H1 (cell line): ENCODE data around the gene SNRPD3. TPM values are rescaled to one million over a fixed set of nuclear protein-coding genes. Genes with fewer than 3 reads are reported as not detected.

ENCODE experiments used
- CTCF ChIA-PET: fragments of 300-600 bp; sonication (Branson Sonifier 250); formaldehyde crosslinking; loops from one replicate; lab custom pipeline; 2021; ENCODE audit not compliant: partially characterized antibody; lab: Charles Lee
- POLR2A ChIA-PET: fragments of 300-600 bp; sonication (Branson Sonifier 250); formaldehyde crosslinking; loops from one replicate; lab custom pipeline; 2021; ENCODE audit warnings: inconsistent platforms; ENCODE audit not compliant: partially characterized antibody; lab: Charles Lee
- DNase-seq, 2 experiments: peaks; one replicate each; pipeline versions ENCODE4 v3.0.0 to v3.0.0-alpha.2; 2010 to 2022; ENCODE audit warnings: low spot score in 2 of 2, low read depth in 1 of 2, mixed read lengths in 1 of 2
- FAIRE-seq: peaks from 2 replicates; lab custom pipeline; 2011; peaks lifted over from hg19 to GRCh38; lab: Jason Lieb, UNC
- H2AFZ ChIP-seq: 2 replicates; pipeline ENCODE4 v1.8.1; 2012; ENCODE audit warnings: low read length, inconsistent platforms
- H2AK5ac ChIP-seq: 2 replicates; pipeline ENCODE4 v1.6.1; 2013; ENCODE audit warnings: low read depth, low read length
- H2BK120ac ChIP-seq: replicated peaks from 2 replicates; pipeline ENCODE3; 2013; ENCODE audit warnings: low read depth, low read length, inconsistent platforms
- H2BK12ac ChIP-seq: 2 replicates; pipeline ENCODE4 v1.6.1; 2013; ENCODE audit warnings: low read depth, low read length
- H2BK15ac ChIP-seq: 2 replicates; pipeline ENCODE4 v1.6.1; 2013; ENCODE audit warnings: low read length
- H2BK20ac ChIP-seq: 2 replicates; pipeline ENCODE4 v1.6.1; 2013; ENCODE audit warnings: low read length
- H2BK5ac ChIP-seq: 2 replicates; pipeline ENCODE4 v1.6.1; 2013; ENCODE audit warnings: low read depth, low read length
- H3K14ac ChIP-seq: 2 replicates; pipeline ENCODE4 v1.6.1; 2013; ENCODE audit warnings: inconsistent platforms; ENCODE audit not compliant: insufficient read length
- H3K18ac ChIP-seq: 2 replicates; pipeline ENCODE4 v1.6.1; 2013; ENCODE audit warnings: low read length; ENCODE audit errors: extremely low read depth
- H3K23ac ChIP-seq: 2 replicates; pipeline ENCODE4 v1.6.1; 2013; ENCODE audit warnings: inconsistent platforms; ENCODE audit not compliant: insufficient read length
- H3K23me2 ChIP-seq: 2 replicates; pipeline ENCODE4 v1.6.1; 2013; ENCODE audit warnings: low read depth, low read length
- H3K27ac ChIP-seq: 2 replicates; pipeline ENCODE4 v1.6.1; 2011; ENCODE audit warnings: low read depth, low read length, inconsistent platforms
- H3K27me3 ChIP-seq, 4 experiments: replicated peaks in 1 of 4; 1 replicate in 1 of 4; 2 replicates in 3 of 4; pipeline versions ENCODE4 v1.6.1 to v1.8.1; 2011 to 2013; ENCODE audit warnings: low read length in 3 of 4, mild to moderate bottlenecking in 3 of 4, inconsistent platforms in 2 of 4, mixed read lengths in 2 of 4, moderate library complexity in 1 of 4; ENCODE audit not compliant: control insufficient read depth in 3 of 4, insufficient read depth in 3 of 4; ENCODE audit errors: extremely low read depth in 1 of 4
- H3K36me3 ChIP-seq, 4 experiments: 2 replicates each; pipeline versions ENCODE4 v1.6.1 to v1.8.1; 2011 to 2013; ENCODE audit warnings: mild to moderate bottlenecking in 4 of 4, low read length in 3 of 4, moderate library complexity in 2 of 4, control low read depth in 1 of 4, inconsistent platforms in 1 of 4; ENCODE audit not compliant: insufficient read depth in 4 of 4, control insufficient read depth in 2 of 4
- H3K4ac ChIP-seq: replicated peaks from 2 replicates; pipeline ENCODE3; 2013; ENCODE audit warnings: low read length, low read depth, mixed read lengths, inconsistent platforms; ENCODE audit not compliant: insufficient read length
- H3K4me1 ChIP-seq, 4 experiments: replicated peaks in 1 of 4; 1 replicate in 1 of 4; 2 replicates in 3 of 4; pipeline versions ENCODE4 v1.6.1 to v1.8.1; 2011 to 2013; ENCODE audit warnings: low read length in 3 of 4, inconsistent platforms in 2 of 4, mixed read lengths in 1 of 4; ENCODE audit not compliant: insufficient read depth in 4 of 4, control insufficient read depth in 3 of 4
- H3K4me2 ChIP-seq, 2 experiments: 2 replicates each; pipeline versions ENCODE4 v1.6.1 to v1.8.1; 2011 to 2013; ENCODE audit warnings: low read depth in 2 of 2, low read length in 2 of 2, control low read depth in 1 of 2, inconsistent platforms in 1 of 2, mild to moderate bottlenecking in 1 of 2; ENCODE audit not compliant: insufficient read depth in 1 of 2
- H3K4me3 ChIP-seq, 4 experiments: fragments of 200-600, 300-600 bp in 1 of 4; sonication (generic), shearing (Covaris generic), sonication (Bioruptor Twin) in 1 of 4; 2 replicates each; pipeline versions ENCODE4 v1.5.1 to v1.8.1; 2011 to 2016; ENCODE audit warnings: low read length in 4 of 4, low read depth in 3 of 4, control low read depth in 2 of 4, inconsistent platforms in 2 of 4, mild to moderate bottlenecking in 2 of 4, mixed read lengths in 1 of 4, moderate library complexity in 1 of 4; ENCODE audit not compliant: insufficient read depth in 2 of 4; ENCODE audit errors: extremely low read depth in 1 of 4
- H3K56ac ChIP-seq: replicated peaks from 2 replicates; pipeline ENCODE3; 2013; ENCODE audit warnings: low read depth, mild to moderate bottlenecking, mixed read lengths, low read length, inconsistent platforms; ENCODE audit not compliant: insufficient read length
- H3K79me1 ChIP-seq: 2 replicates; pipeline ENCODE4 v1.6.1; 2013; ENCODE audit warnings: low read depth, low read length, control low read depth
- H3K79me2 ChIP-seq, 2 experiments: 2 replicates each; pipeline versions ENCODE4 v1.6.1 to v1.8.1; 2012 to 2013; ENCODE audit warnings: low read length in 2 of 2, mild to moderate bottlenecking in 2 of 2, inconsistent platforms in 1 of 2; ENCODE audit not compliant: insufficient read depth in 2 of 2, control insufficient read depth in 1 of 2
- H3K9ac ChIP-seq, 4 experiments: replicated peaks in 1 of 4; 1 replicate in 1 of 4; 2 replicates in 3 of 4; pipeline versions ENCODE4 v1.6.1 to v1.8.1; 2011 to 2013; ENCODE audit warnings: low read depth in 3 of 4, low read length in 3 of 4, control low read depth in 2 of 4, mild to moderate bottlenecking in 2 of 4, moderate library complexity in 2 of 4, inconsistent platforms in 1 of 4; ENCODE audit errors: extremely low read depth in 1 of 4
- H3K9me3 ChIP-seq, 2 experiments: 2 replicates each; pipeline versions ENCODE4 v1.6.1 to v1.8.1; 2012 to 2013; ENCODE audit warnings: mild to moderate bottlenecking in 2 of 2, moderate library complexity in 2 of 2, control low read depth in 1 of 2, inconsistent platforms in 1 of 2, low read depth in 1 of 2, low read length in 1 of 2, mixed read lengths in 1 of 2; ENCODE audit not compliant: insufficient read depth in 2 of 2
- H4K20me1 ChIP-seq, 2 experiments: replicated peaks in 1 of 2; 2 replicates each; pipeline versions ENCODE3 to v1.8.1; 2011 to 2013; ENCODE audit warnings: inconsistent platforms in 2 of 2, low read length in 2 of 2, mild to moderate bottlenecking in 1 of 2; ENCODE audit not compliant: insufficient read depth in 2 of 2, control insufficient read depth in 1 of 2
- H4K5ac ChIP-seq: 2 replicates; pipeline ENCODE4 v1.6.1; 2013; ENCODE audit warnings: low read length, low read depth, mixed read lengths, inconsistent platforms; ENCODE audit not compliant: insufficient read length
- H4K8ac ChIP-seq: 2 replicates; pipeline ENCODE4 v1.8.0; 2013; ENCODE audit warnings: mild to moderate bottlenecking, moderate library complexity, low read length, inconsistent platforms; ENCODE audit not compliant: insufficient read depth; ENCODE audit errors: extremely low read depth
- H4K91ac ChIP-seq: replicated peaks from 2 replicates; pipeline ENCODE3; 2013; ENCODE audit warnings: low read length, mixed read lengths, inconsistent platforms; ENCODE audit not compliant: insufficient read length
- ASH2L ChIP-seq: fragments of 200-600, 300-600 bp; sonication (generic); IDR thresholded peaks from one replicate; pipeline ENCODE4 v1.7.1; 2017; ENCODE audit warnings: low read length
- ATF3 ChIP-seq: IDR thresholded peaks from 2 replicates; pipeline ENCODE4 v1.6.1; 2011; ENCODE audit warnings: low read depth, mild to moderate bottlenecking, low read length; ENCODE audit not compliant: insufficient read depth
- CREB1 ChIP-seq: IDR thresholded peaks from 2 replicates; pipeline ENCODE4 v1.6.1; 2012; ENCODE audit warnings: inconsistent platforms
- CTCF ChIP-seq, 3 experiments: IDR thresholded peaks; 1 replicate in 2 of 3; 2 replicates in 1 of 3; pipeline versions ENCODE4 v1.5.1 to v1.6.1; 2011; ENCODE audit warnings: low read length in 3 of 3, mild to moderate bottlenecking in 3 of 3, inconsistent platforms in 2 of 3, low read depth in 1 of 3, moderate library complexity in 1 of 3; ENCODE audit not compliant: insufficient read depth in 1 of 3; ENCODE audit errors: control extremely low read depth in 1 of 3
- RAD21 ChIP-seq, 2 experiments: IDR thresholded peaks in 1 of 2; conservative IDR thresholded peaks in 1 of 2; 2 replicates each; pipeline ENCODE4 v1.6.1; 2011; ENCODE audit warnings: low read depth in 2 of 2, low read length in 2 of 2, improper control_type of control experiment in 1 of 2, inconsistent platforms in 1 of 2, mild to moderate bottlenecking in 1 of 2, moderate library complexity in 1 of 2
- RXRA ChIP-seq: IDR thresholded peaks from 2 replicates; pipeline ENCODE4 v1.6.1; 2011; ENCODE audit warnings: low read depth, mild to moderate bottlenecking, low read length, moderate library complexity; ENCODE audit not compliant: insufficient read depth
- SIN3A ChIP-seq, 2 experiments: IDR thresholded peaks in 1 of 2; conservative IDR thresholded peaks in 1 of 2; 2 replicates each; pipeline ENCODE4 v1.6.1; 2011 to 2012; ENCODE audit warnings: low read length in 2 of 2, improper control_type of control experiment in 1 of 2, low read depth in 1 of 2, mild to moderate bottlenecking in 1 of 2
- TEAD4 ChIP-seq: IDR thresholded peaks from 2 replicates; pipeline ENCODE4 v1.6.1; 2012; ENCODE audit warnings: low read depth, low read length, inconsistent platforms, mixed read lengths
- WGBS, 2 experiments: shearing (Covaris generic) in 1 of 2; methylation state at CpG; one replicate each; pipeline versions ENCODE4 v1.1.6 to v1.1.7; 2013 to 2015; ENCODE audit warnings: low lambda C conversion rate in 2 of 2, mixed read lengths in 2 of 2, inconsistent platforms in 1 of 2, low coverage in 1 of 2, missing lambda C conversion rate in 1 of 2; ENCODE audit not compliant: insufficient replicate concordance in 2 of 2, insufficient coverage in 1 of 2, insufficient read length in 1 of 2; ENCODE audit errors: extremely low coverage in 1 of 2, missing lambda C conversion rate in 1 of 2; 5-methylcytosine and 5-hydroxymethylcytosine counted together
- polyA plus RNA-seq, 7 experiments: library from polyadenylated mRNA; depleted of rRNA in 3 of 7; stranded (reverse) in 5 of 7; unstranded in 2 of 7; fragments of >200 nt in 5 of 7; fragments of 200-250 nt in 2 of 7; gene quantifications; 1 replicate in 5 of 7; 2 replicates in 1 of 7; 4 replicates in 1 of 7; pipeline versions ENCODE4 v1.2.1 to v1.2.3, GENCODE V29; 2011 to 2013; ENCODE audit warnings: missing spikeins in 2 of 7, mixed read lengths in 2 of 7
- total RNA-seq: library from RNA; stranded (reverse); fragmentation: NEBNext Ultra II Directional; extraction: Animal tissue kit (Norgen Biotek cat#: 25700); gene quantifications from 2 replicates; pipeline ENCODE4 v1.2.1, GENCODE V29; 2021

The SNRPD3 gene
- total and polyA plus RNA-seq, 2 of the 8 experiments (the other 6 are each of a cell fraction or from before 2014, with no cell fraction given): 200 to 455 TPM

DNA sequence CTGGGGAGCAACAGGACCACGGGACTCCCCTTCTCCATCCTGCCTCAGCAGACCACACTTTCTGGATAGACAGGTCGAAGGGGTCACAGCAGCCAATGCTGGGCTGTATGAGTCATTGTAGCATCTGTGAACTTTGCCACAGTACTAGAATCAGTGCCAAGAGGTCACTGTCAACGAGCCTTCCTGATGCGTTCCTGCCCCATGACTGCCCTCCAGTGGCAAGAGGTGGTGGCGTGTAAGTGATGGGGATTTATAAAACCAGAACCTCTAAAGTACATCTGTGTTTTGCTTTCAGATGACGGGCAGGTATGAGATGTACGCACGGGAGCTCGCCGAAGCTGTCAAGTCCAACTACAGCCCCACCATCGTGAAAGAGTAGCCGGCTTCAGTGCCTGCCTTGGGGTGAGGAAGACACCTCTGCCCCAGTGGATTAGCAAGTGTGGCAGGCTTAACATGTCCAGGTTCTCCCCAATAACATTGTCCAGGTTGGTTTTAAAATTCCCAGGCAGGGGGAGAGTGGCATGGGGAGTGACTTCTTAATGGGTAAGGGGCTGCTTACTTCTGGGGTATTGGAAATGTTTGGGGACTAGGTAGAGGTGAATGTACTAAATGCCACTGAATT lies 30.3 kb upstream of the SNRPD3 start:
- H3K4ac ChIP-seq: no peak overlapping the region
- H3K14ac ChIP-seq: no peak overlapping the region
- H3K4me1 ChIP-seq: peaks cover 0 to 3% (median 0%) of the 10 kb centered on the region in 4 experiments; a peak in 3 of 7 replicates
- no peaks in the 10 kb centered on the region for H3K27me3 ChIP-seq
- no peak overlapping the region for H3K18ac ChIP-seq
- H3K36me3 ChIP-seq: no peaks in the 10 kb centered on the region
- H2BK12ac ChIP-seq: no peak overlapping the region
- H2AFZ ChIP-seq: no peak overlapping the region
- H3K4me3 ChIP-seq: no peak overlapping the region
- H4K8ac ChIP-seq: no peak overlapping the region
- H3K4me2 ChIP-seq: peak overlapping the region in 1 of 2 experiments; percentile 31; a peak in 1 of 4 replicates
- FAIRE-seq (peak; percentile 92), DNase-seq (peak; percentile 51 to 91)
- H3K9me3 ChIP-seq: no peaks in the 10 kb centered on the region
- no peak overlapping the region for H2BK15ac ChIP-seq
- no peaks in the 10 kb centered on the region for H3K79me1 ChIP-seq
- no peaks in the 10 kb centered on the region for H4K20me1 ChIP-seq
- H3K23ac ChIP-seq: no peak overlapping the region
- H3K56ac ChIP-seq: no peak overlapping the region
- no peak overlapping the region for H2BK5ac ChIP-seq
- POLR2A ChIA-PET: no interaction called here
- H3K23me2 ChIP-seq: no peaks in the 10 kb centered on the region
- H2BK20ac ChIP-seq: no peak overlapping the region
- no peak overlapping the region for H4K91ac ChIP-seq
- no peak overlapping the region for H3K27ac ChIP-seq
- H4K5ac ChIP-seq: no peak overlapping the region
- no peaks in the 10 kb centered on the region for H3K79me2 ChIP-seq
- no peak overlapping the region for H2AK5ac ChIP-seq
- 32% methylated on average over 12 of the region's 12 CpGs; no CpG with 5 or more reads in 1 of the 2 experiments for WGBS, 2 experiments
- no peak overlapping the region for H2BK120ac ChIP-seq
- CTCF ChIA-PET: interaction anchor here (0.7 to 6.7 kb wide), 20 partner anchors 8 to 1027 kb away, joined by 3 to 74 read pairs (median 4); partner anchors contain the start of gene ADORA2A
- no peak overlapping the region for H3K9ac ChIP-seq
- TF ChIP-seq ASH2L (no peak), RAD21 (IDR thresholded peaks at IDR 0.05 in 1 of 2, conservative IDR thresholded peaks at IDR 0.05 in 1 of 2; ENCODE audit: low read depth in 2 of 2, low read length in 2 of 2) (peak; percentile 94 to 95), CREB1 (0 out of 2 replicates have a peak, but pooled peaks have one; percentile 30), ATF3 (peak; percentile 51; the same call in 1 of the 2 replicates), SIN3A (conservative IDR thresholded peaks at IDR 0.05 in 1 of 2, IDR thresholded peaks at IDR 0.05 in 1 of 2; ENCODE audit: low read depth in 1 of 2, low read length in 2 of 2) (0 out of 4 replicates have a peak, but pooled peaks of 1 of the 2 experiments have one; percentile 53), RXRA (peak; percentile 93), TEAD4 (0 out of 2 replicates have a peak, but pooled peaks have one; percentile 20), CTCF (IDR thresholded peaks at IDR 0.05; ENCODE audit: control extremely low read depth in 1 of 3, insufficient read depth in 1 of 3, low read depth in 1 of 3, low read length in 3 of 3) (peak; percentile 90 to 98 (median 97))
